ENCODE data around the gene DGCR6L. TPM values are rescaled to one million over a fixed set of nuclear protein-coding genes. Genes with fewer than 3 reads are reported as not detected.
"Not testable (repeated sequence)": the region's sequence is repeated elsewhere in the genome, so short reads cannot be mapped to it uniquely, and the experiment has no call there.

The DGCR6L gene
- polyA plus RNA-seq, 4 donors, result 47.2 to 80.1 (median 53.8) TPM

DNA sequence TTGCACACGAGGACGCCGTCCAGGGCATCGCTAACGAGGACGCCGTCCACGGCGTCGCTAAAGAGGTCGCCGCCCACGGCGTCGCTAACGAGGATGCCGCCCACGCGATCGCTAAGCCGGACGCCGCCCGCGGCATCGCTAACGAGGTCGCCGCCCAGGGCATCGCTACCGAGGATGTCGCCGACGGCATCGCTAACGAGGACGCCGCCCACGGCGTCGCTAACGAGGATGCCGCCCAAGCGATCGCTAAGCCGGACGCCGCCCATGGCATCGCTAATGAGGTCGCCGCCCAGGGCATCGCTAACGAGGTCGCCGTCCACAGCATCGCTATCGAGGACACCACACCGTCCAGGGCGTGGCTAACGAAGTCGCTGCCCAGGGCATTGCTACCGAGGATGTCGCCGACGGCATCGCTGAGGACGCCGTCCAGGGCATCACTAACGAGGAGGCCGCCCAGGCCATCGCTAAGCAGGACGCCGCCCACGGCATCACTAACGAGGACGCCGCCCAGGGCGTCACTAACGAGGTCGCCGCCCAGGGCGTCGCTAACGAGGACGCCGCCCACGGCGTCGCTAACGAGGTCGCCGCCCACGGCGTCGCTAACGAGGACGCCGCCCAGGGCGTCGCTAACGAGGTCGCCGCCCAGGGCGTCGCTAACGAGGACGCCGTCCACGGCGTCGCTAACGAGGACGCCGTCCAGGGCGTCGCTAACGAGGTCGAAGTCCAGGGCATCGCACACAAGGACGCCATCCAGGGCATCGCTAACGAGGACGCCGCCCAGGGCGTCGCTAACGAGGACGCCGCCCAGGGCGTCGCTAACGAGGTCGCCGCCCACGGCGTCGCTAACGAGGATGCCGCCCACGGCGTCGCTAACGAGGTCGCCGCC is 41.2 kb upstream of the DGCR6L start:
- not testable (repeated sequence) for DNase-seq; FAIRE-seq; H3K4me3 ChIP-seq (ENCODE audit: low read depth in 1 of 3, low read length in 3 of 3); H3K4me1 ChIP-seq (ENCODE audit: control insufficient read depth in 3 of 3, insufficient read depth in 2 of 3, low read depth in 1 of 3, low read length in 2 of 3); H3K36me3 ChIP-seq (ENCODE audit: control insufficient read depth in 3 of 3, insufficient read depth in 2 of 3, low read depth in 1 of 3, low read length in 3 of 3); H3K9me3 ChIP-seq (ENCODE audit: control insufficient read depth in 2 of 2, insufficient read depth in 1 of 2, low read depth in 1 of 2, low read length in 1 of 2); H3K27ac ChIP-seq (ENCODE audit: low read depth in 1 of 3, low read length in 2 of 3); H3K27me3 ChIP-seq (ENCODE audit: control insufficient read depth in 3 of 3, insufficient read depth in 3 of 3, low read length in 3 of 3)
- 96% methylated on average over 102 to 145 of the region's 145 CpGs for WGBS, 3 donors

DNA sequence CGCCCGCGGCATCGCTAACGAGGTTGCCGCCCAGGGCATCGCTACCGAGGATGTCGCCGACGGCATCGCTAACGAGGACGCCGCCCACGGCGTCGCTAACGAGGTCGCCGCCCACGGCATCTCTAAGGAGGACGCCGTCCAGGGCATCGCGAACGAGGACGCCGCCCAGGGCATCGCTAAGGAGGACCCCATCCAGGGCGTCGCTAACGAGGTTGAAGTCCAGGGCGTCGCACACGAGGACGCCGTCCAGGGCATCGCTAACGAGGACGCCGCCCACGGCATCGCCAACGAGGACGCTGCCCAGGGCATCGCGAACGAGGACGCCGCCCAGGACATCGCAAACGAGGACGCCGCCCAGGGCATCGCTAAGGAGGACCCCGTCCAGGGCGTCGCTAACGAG is 40.4 kb upstream of the DGCR6L start:
- H3K36me3 ChIP-seq (ENCODE audit: control insufficient read depth in 3 of 3, insufficient read depth in 2 of 3, low read depth in 1 of 3, low read length in 3 of 3); H3K4me1 ChIP-seq (ENCODE audit: control insufficient read depth in 3 of 3, insufficient read depth in 2 of 3, low read depth in 1 of 3, low read length in 2 of 3); H3K4me3 ChIP-seq (ENCODE audit: low read depth in 1 of 3, low read length in 3 of 3); H3K9me3 ChIP-seq (ENCODE audit: control insufficient read depth in 2 of 2, insufficient read depth in 1 of 2, low read depth in 1 of 2, low read length in 1 of 2); FAIRE-seq; DNase-seq; H3K27ac ChIP-seq (ENCODE audit: low read depth in 1 of 3, low read length in 2 of 3); H3K27me3 ChIP-seq (ENCODE audit: control insufficient read depth in 3 of 3, insufficient read depth in 3 of 3, low read length in 3 of 3): not testable (repeated sequence)
- 94 to 95% (median 94%) methylated on average over 56 to 60 of the region's 60 CpGs for WGBS, 3 donors

GRCh38 chr22:20358503-20359239 is 38.8 kb upstream of the DGCR6L start:
- not testable (repeated sequence) for H3K9me3 ChIP-seq (ENCODE audit: control insufficient read depth in 2 of 2, insufficient read depth in 1 of 2, low read depth in 1 of 2, low read length in 1 of 2); H3K36me3 ChIP-seq (ENCODE audit: control insufficient read depth in 3 of 3, insufficient read depth in 2 of 3, low read depth in 1 of 3, low read length in 3 of 3); H3K4me3 ChIP-seq (ENCODE audit: low read depth in 1 of 3, low read length in 3 of 3); H3K27ac ChIP-seq (ENCODE audit: low read depth in 1 of 3, low read length in 2 of 3); H3K4me1 ChIP-seq (ENCODE audit: control insufficient read depth in 3 of 3, insufficient read depth in 2 of 3, low read depth in 1 of 3, low read length in 2 of 3); DNase-seq; H3K27me3 ChIP-seq (ENCODE audit: control insufficient read depth in 3 of 3, insufficient read depth in 3 of 3, low read length in 3 of 3); FAIRE-seq
- WGBS, 3 donors, result 94 to 97% (median 95%) methylated on average over 53 to 103 of the region's 103 CpGs

DNA sequence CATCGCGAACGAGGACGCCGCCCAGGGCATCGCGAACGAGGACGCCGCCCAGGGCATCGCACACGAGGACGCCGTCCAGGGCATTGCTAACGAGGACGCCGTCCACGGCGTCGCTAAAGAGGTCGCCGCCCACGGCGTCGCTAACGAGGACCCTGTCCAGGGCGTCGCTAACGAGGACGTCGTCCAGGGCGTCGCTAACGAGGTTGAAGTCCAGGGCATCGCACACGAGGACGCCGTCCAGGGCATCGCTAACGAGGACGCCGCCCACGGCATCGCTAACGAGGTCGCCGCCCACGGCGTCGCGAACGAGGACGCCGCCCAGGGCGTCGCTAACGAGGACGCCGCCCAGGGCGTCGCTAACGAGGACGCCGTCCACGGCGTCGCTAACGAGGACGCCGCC is 38.1 kb upstream of the DGCR6L start:
- 95 to 97% (median 96%) methylated on average over 33 to 56 of the region's 70 CpGs for WGBS, 3 donors
- H3K27ac ChIP-seq (ENCODE audit: low read depth in 1 of 3, low read length in 2 of 3); FAIRE-seq; H3K4me1 ChIP-seq (ENCODE audit: control insufficient read depth in 3 of 3, insufficient read depth in 2 of 3, low read depth in 1 of 3, low read length in 2 of 3); DNase-seq; H3K4me3 ChIP-seq (ENCODE audit: low read depth in 1 of 3, low read length in 3 of 3); H3K9me3 ChIP-seq (ENCODE audit: control insufficient read depth in 2 of 2, insufficient read depth in 1 of 2, low read depth in 1 of 2, low read length in 1 of 2); H3K36me3 ChIP-seq (ENCODE audit: control insufficient read depth in 3 of 3, insufficient read depth in 2 of 3, low read depth in 1 of 3, low read length in 3 of 3); H3K27me3 ChIP-seq (ENCODE audit: control insufficient read depth in 3 of 3, insufficient read depth in 3 of 3, low read length in 3 of 3): not testable (repeated sequence)

- not testable (repeated sequence) for DNase-seq; H3K9me3 ChIP-seq (ENCODE audit: control insufficient read depth in 2 of 2, insufficient read depth in 1 of 2, low read depth in 1 of 2, low read length in 1 of 2); H3K36me3 ChIP-seq (ENCODE audit: control insufficient read depth in 3 of 3, insufficient read depth in 2 of 3, low read depth in 1 of 3, low read length in 3 of 3); H3K4me3 ChIP-seq (ENCODE audit: low read depth in 1 of 3, low read length in 3 of 3); H3K27ac ChIP-seq (ENCODE audit: low read depth in 1 of 3, low read length in 2 of 3); H3K4me1 ChIP-seq (ENCODE audit: control insufficient read depth in 3 of 3, insufficient read depth in 2 of 3, low read depth in 1 of 3, low read length in 2 of 3); FAIRE-seq; H3K27me3 ChIP-seq (ENCODE audit: control insufficient read depth in 3 of 3, insufficient read depth in 3 of 3, low read length in 3 of 3)
- WGBS, 3 donors, result 92 to 97% (median 94%) methylated on average over 42 to 66 of the region's 66 CpGs
These were observed 37.0 kb upstream of the DGCR6L start for GRCh38 chr22:20356906-20357305.

- not testable (repeated sequence) for H3K4me3 ChIP-seq (ENCODE audit: low read depth in 1 of 3, low read length in 3 of 3); H3K9me3 ChIP-seq (ENCODE audit: control insufficient read depth in 2 of 2, insufficient read depth in 1 of 2, low read depth in 1 of 2, low read length in 1 of 2); DNase-seq; FAIRE-seq; H3K4me1 ChIP-seq (ENCODE audit: control insufficient read depth in 3 of 3, insufficient read depth in 2 of 3, low read depth in 1 of 3, low read length in 2 of 3); H3K27ac ChIP-seq (ENCODE audit: low read depth in 1 of 3, low read length in 2 of 3); H3K27me3 ChIP-seq (ENCODE audit: control insufficient read depth in 3 of 3, insufficient read depth in 3 of 3, low read length in 3 of 3); H3K36me3 ChIP-seq (ENCODE audit: control insufficient read depth in 3 of 3, insufficient read depth in 2 of 3, low read depth in 1 of 3, low read length in 3 of 3)
- 95 to 97% (median 96%) methylated on average over 75 to 98 of the region's 98 CpGs for WGBS, 3 donors
These were observed 36.2 kb upstream of the DGCR6L start for GRCh38 chr22:20355939-20356636.

GRCh38 chr22:20354238-20354975 is 34.5 kb upstream of the DGCR6L start:
- Histone ChIP-seq H3K27ac (ENCODE audit: low read depth in 1 of 3, low read length in 2 of 3) (no peak overlapping the region), H3K9me3 (ENCODE audit: control insufficient read depth in 2 of 2, insufficient read depth in 1 of 2, low read depth in 1 of 2, low read length in 1 of 2) (no peaks in the 10 kb centered on the region), H3K36me3 (ENCODE audit: control insufficient read depth in 3 of 3, insufficient read depth in 2 of 3, low read depth in 1 of 3, low read length in 3 of 3) (no peaks in the 10 kb centered on the region), H3K27me3 (ENCODE audit: control insufficient read depth in 3 of 3, insufficient read depth in 3 of 3, low read length in 3 of 3) (no peaks in the 10 kb centered on the region), H3K4me3 (ENCODE audit: low read depth in 1 of 3, low read length in 3 of 3) (no peak overlapping the region), H3K4me1 (ENCODE audit: control insufficient read depth in 3 of 3, insufficient read depth in 2 of 3, low read depth in 1 of 3, low read length in 2 of 3) (no peaks in the 10 kb centered on the region)
- FAIRE-seq, result no peak
- no peak for DNase-seq
- 95 to 96% (median 95%) methylated on average over 79 to 81 of the region's 81 CpGs for WGBS, 3 donors

GRCh38 chr22:20352536-20352935 is 32.7 kb upstream of the DGCR6L start:
- not testable (repeated sequence) for H3K27me3 ChIP-seq (ENCODE audit: control insufficient read depth in 3 of 3, insufficient read depth in 3 of 3, low read length in 3 of 3); H3K4me3 ChIP-seq (ENCODE audit: low read depth in 1 of 3, low read length in 3 of 3); FAIRE-seq; H3K36me3 ChIP-seq (ENCODE audit: control insufficient read depth in 3 of 3, insufficient read depth in 2 of 3, low read depth in 1 of 3, low read length in 3 of 3); H3K27ac ChIP-seq (ENCODE audit: low read depth in 1 of 3, low read length in 2 of 3); H3K4me1 ChIP-seq (ENCODE audit: control insufficient read depth in 3 of 3, insufficient read depth in 2 of 3, low read depth in 1 of 3, low read length in 2 of 3); H3K9me3 ChIP-seq (ENCODE audit: control insufficient read depth in 2 of 2, insufficient read depth in 1 of 2, low read depth in 1 of 2, low read length in 1 of 2); DNase-seq
- WGBS, 3 donors, result 58 to 67% (median 59%) methylated on average over 5 to 6 of the region's 6 CpGs
